ENCODE measurements around the gene ODAD2. TPM values are rescaled to one million over a fixed set of nuclear protein-coding genes. Genes with fewer than 3 reads are reported as not detected.

Gene ODAD2
- total RNA-seq, 1 donor from 2014 or later, result 0.48 TPM

DNA sequence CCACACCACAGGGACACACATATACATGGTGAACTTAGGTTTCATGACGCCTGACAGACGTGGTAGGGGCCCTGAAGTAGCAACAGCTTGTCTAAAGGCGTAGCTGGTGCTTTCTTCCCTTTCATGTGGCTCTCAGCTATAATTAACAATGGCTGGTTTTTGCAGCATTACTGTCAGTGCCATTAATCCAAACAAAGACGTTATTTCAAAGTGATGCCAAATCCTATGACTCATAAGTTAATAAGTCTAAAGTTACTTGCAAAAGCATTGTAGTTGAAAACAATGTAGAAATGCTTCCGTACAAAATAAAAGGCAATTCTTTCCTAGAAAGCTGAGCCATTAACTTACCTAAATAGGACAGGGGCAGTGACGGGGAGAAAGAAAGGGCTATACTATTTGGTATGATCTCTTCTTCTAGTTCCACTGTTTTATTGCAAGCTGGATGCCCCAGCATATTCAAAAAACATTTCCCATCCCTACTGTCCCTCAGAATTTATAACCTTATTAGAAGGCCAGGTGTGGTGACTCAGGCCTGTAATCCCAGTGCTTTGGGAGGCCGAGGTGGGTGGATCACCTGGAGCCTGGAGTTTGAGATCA, 105.4 kb downstream of the ODAD2 start:
- Histone ChIP-seq H3K36me3 (ENCODE audit: insufficient read depth, low read length) (no peaks in the 10 kb centered on the region), H2AFZ (ENCODE audit: low read depth, low read length) (peak overlapping the region; percentile 38), H4K20me1 (ENCODE audit: insufficient read depth, low read length) (no peaks in the 10 kb centered on the region), H3K4me2 (ENCODE audit: low read length) (no peak overlapping the region), H3K27ac (ENCODE audit: low read depth, low read length) (no peak overlapping the region), H3K27me3 (ENCODE audit: insufficient read depth, low read length) (no peaks in the 10 kb centered on the region), H3K4me1 (ENCODE audit: insufficient read depth, low read length) (no peaks in the 10 kb centered on the region), H3K4me3 (ENCODE audit: insufficient read depth, low read depth, low read length) (no peak overlapping the region), H3K79me2 (ENCODE audit: insufficient read depth, low read length) (no peaks in the 10 kb centered on the region), H3K9me3 (ENCODE audit: insufficient read depth, low read depth, low read length) (no peaks in the 10 kb centered on the region), H3K9ac (ENCODE audit: low read length) (no peak overlapping the region)
- Mint-ChIP-seq H3K27me3 (ENCODE audit: low read depth, unreplicated experiment) (no peaks in the 10 kb centered on the region), H3K4me1 (ENCODE audit: low read depth, unreplicated experiment) (peaks cover 8% of the 10 kb centered on the region), H3K36me3 (ENCODE audit: low read depth, unreplicated experiment) (no peaks in the 10 kb centered on the region), H3K9me3 (ENCODE audit: unreplicated experiment) (no peaks in the 10 kb centered on the region), H3K27ac (ENCODE audit: unreplicated experiment) (no peak overlapping the region), H3K4me3 (ENCODE audit: unreplicated experiment) (no peak overlapping the region)
- no peak for FAIRE-seq
- DNase-seq (ENCODE audit: low read depth), result peak; percentile 83
- TF ChIP-seq EZH2 (IDR thresholded peaks at IDR 0.05; ENCODE audit: insufficient read depth, low read length), result no peak
- TF ChIP-seq, protein P1, sequence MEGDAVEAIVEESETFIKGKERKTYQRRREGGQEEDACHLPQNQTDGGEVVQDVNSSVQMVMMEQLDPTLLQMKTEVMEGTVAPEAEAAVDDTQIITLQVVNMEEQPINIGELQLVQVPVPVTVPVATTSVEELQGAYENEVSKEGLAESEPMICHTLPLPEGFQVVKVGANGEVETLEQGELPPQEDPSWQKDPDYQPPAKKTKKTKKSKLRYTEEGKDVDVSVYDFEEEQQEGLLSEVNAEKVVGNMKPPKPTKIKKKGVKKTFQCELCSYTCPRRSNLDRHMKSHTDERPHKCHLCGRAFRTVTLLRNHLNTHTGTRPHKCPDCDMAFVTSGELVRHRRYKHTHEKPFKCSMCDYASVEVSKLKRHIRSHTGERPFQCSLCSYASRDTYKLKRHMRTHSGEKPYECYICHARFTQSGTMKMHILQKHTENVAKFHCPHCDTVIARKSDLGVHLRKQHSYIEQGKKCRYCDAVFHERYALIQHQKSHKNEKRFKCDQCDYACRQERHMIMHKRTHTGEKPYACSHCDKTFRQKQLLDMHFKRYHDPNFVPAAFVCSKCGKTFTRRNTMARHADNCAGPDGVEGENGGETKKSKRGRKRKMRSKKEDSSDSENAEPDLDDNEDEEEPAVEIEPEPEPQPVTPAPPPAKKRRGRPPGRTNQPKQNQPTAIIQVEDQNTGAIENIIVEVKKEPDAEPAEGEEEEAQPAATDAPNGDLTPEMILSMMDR (IDR thresholded peaks at IDR 0.05; ENCODE audit: insufficient read depth, low read depth, low read length), result no peak

DNA sequence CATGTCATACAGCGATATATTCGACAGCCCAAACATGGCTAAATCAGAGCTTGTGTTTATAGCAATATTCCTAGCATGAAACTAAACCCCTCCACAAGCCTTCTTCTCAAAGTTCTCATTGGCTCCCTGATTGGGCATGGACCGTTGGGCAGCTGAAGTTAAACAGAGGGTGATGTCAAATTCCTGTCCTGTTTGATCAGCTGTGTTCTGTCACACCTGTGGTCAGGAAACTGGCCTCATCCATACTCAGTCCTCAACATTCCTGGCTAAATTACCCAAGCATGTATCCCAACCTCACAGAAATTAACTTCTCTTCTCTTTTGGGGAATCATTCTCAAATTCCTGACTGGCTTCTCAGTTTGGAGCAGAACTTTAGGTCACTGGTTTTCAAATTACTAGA, 107.9 kb downstream of the ODAD2 start:
- DNase-seq (ENCODE audit: low read depth), result peak; percentile 32
- no peaks in the 10 kb centered on the region for H4K20me1 ChIP-seq (ENCODE audit: insufficient read depth, low read length)
- Mint-ChIP-seq H3K27ac (ENCODE audit: unreplicated experiment) (no peak overlapping the region), H3K36me3 (ENCODE audit: low read depth, unreplicated experiment) (no peaks in the 10 kb centered on the region), H3K4me3 (ENCODE audit: unreplicated experiment) (no peak overlapping the region), H3K4me1 (ENCODE audit: low read depth, unreplicated experiment) (peaks cover 8% of the 10 kb centered on the region), H3K9me3 (ENCODE audit: unreplicated experiment) (no peaks in the 10 kb centered on the region), H3K27me3 (ENCODE audit: low read depth, unreplicated experiment) (no peaks in the 10 kb centered on the region)
- no peak overlapping the region for H3K4me2 ChIP-seq (ENCODE audit: low read length)
- no peaks in the 10 kb centered on the region for H3K27me3 ChIP-seq (ENCODE audit: insufficient read depth, low read length)
- no peak overlapping the region for H3K27ac ChIP-seq (ENCODE audit: low read depth, low read length)
- no peaks in the 10 kb centered on the region for H3K4me1 ChIP-seq (ENCODE audit: insufficient read depth, low read length)
- TF ChIP-seq EZH2 (IDR thresholded peaks at IDR 0.05; ENCODE audit: insufficient read depth, low read length), result no peak
- TF ChIP-seq, protein P1 (IDR thresholded peaks at IDR 0.05; ENCODE audit: insufficient read depth, low read depth, low read length), result no peak
- no peak overlapping the region for H3K4me3 ChIP-seq (ENCODE audit: insufficient read depth, low read depth, low read length)
- H2AFZ ChIP-seq (ENCODE audit: low read depth, low read length), result no peak overlapping the region
- no peak overlapping the region for H3K9ac ChIP-seq (ENCODE audit: low read length)
- FAIRE-seq, result no peak
- H3K79me2 ChIP-seq (ENCODE audit: insufficient read depth, low read length), result no peaks in the 10 kb centered on the region
- no peaks in the 10 kb centered on the region for H3K9me3 ChIP-seq (ENCODE audit: insufficient read depth, low read depth, low read length)
- no peaks in the 10 kb centered on the region for H3K36me3 ChIP-seq (ENCODE audit: insufficient read depth, low read length)

DNA sequence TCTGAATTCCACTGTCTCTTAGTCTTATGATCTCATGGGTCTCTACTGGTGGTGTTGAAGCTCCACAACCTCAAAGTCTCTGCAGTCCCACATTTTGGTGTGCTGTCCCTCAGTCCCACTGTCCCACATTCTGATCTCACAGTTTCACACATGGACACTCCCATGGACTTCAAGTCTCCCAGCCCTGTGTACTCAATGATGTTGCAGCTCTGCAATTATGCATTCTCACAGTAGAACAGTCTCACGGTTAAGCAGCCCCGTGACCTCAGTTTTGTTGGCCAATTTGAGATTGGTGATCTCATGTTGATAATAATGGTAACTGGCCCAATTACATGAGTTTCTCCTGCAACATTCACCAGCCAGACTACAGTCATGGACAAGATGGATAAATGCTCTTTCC, 109.4 kb downstream of the ODAD2 start:
- H3K79me2 ChIP-seq (ENCODE audit: insufficient read depth, low read length), result no peaks in the 10 kb centered on the region
- Mint-ChIP-seq H3K27me3 (ENCODE audit: low read depth, unreplicated experiment) (no peaks in the 10 kb centered on the region), H3K36me3 (ENCODE audit: low read depth, unreplicated experiment) (no peaks in the 10 kb centered on the region), H3K4me1 (ENCODE audit: low read depth, unreplicated experiment) (peaks cover 8% of the 10 kb centered on the region), H3K4me3 (ENCODE audit: unreplicated experiment) (no peak overlapping the region), H3K27ac (ENCODE audit: unreplicated experiment) (no peak overlapping the region), H3K9me3 (ENCODE audit: unreplicated experiment) (no peaks in the 10 kb centered on the region)
- H3K4me1 ChIP-seq (ENCODE audit: insufficient read depth, low read length), result no peaks in the 10 kb centered on the region
- no peaks in the 10 kb centered on the region for H3K27me3 ChIP-seq (ENCODE audit: insufficient read depth, low read length)
- no peak overlapping the region for H3K4me3 ChIP-seq (ENCODE audit: insufficient read depth, low read depth, low read length)
- H3K4me2 ChIP-seq (ENCODE audit: low read length), result no peak overlapping the region
- FAIRE-seq (no peak), DNase-seq (ENCODE audit: low read depth) (no peak)
- no peaks in the 10 kb centered on the region for H3K9me3 ChIP-seq (ENCODE audit: insufficient read depth, low read depth, low read length)
- H4K20me1 ChIP-seq (ENCODE audit: insufficient read depth, low read length), result no peaks in the 10 kb centered on the region
- no peak overlapping the region for H3K9ac ChIP-seq (ENCODE audit: low read length)
- TF ChIP-seq EZH2 (IDR thresholded peaks at IDR 0.05; ENCODE audit: insufficient read depth, low read length), result no peak
- TF ChIP-seq, protein P1 (IDR thresholded peaks at IDR 0.05; ENCODE audit: insufficient read depth, low read depth, low read length), result no peak
- H2AFZ ChIP-seq (ENCODE audit: low read depth, low read length), result no peak overlapping the region
- no peaks in the 10 kb centered on the region for H3K36me3 ChIP-seq (ENCODE audit: insufficient read depth, low read length)
- no peak overlapping the region for H3K27ac ChIP-seq (ENCODE audit: low read depth, low read length)

Measured in astrocyte (in vitro differentiated cells and primary cell).